Activated T-cell treated with anti-CD3 and anti-CD28 coated beads, Interleukin-2, amount 50 U/mL, for 72 hours (primary cell): ENCODE results near the gene ERCC6L. TPM values are rescaled to one million over a fixed set of nuclear protein-coding genes. Genes with fewer than 3 reads are reported as not detected.
"Not testable (repeated sequence)": the region's sequence is repeated elsewhere in the genome, so short reads cannot be mapped to it uniquely, and the experiment has no call there.

Source experiments
- ATAC-seq, 2 donors: fragments of 150-1000 bp; cut with Tn5 transposase; replicated peaks in 1 of 2; 2 replicates each; pipeline ENCODE4 v1.10.0; 2021; ENCODE audit warnings: moderate library complexity in 2 of 2, mild to moderate bottlenecking in 1 of 2
- DNase-seq, 2 donors: peaks; one replicate each; pipeline ENCODE4 v3.0.0; 2021 to 2022; ENCODE audit warnings: mixed read lengths in 1 of 2
- H3K27ac Mint-ChIP-seq: one replicate; pipeline ENCODE4 v1.8.0; 2022; ENCODE audit warnings: mild to moderate bottlenecking, moderate library complexity, mixed read lengths
- H3K27me3 Mint-ChIP-seq: one replicate; pipeline ENCODE4 v1.8.0; 2022; ENCODE audit warnings: low read depth, mixed read lengths
- H3K36me3 Mint-ChIP-seq, 2 donors: one replicate each; pipeline ENCODE4 v1.8.0; 2022; ENCODE audit warnings: mixed read lengths in 2 of 2, mild to moderate bottlenecking in 1 of 2; ENCODE audit not compliant: insufficient read depth in 2 of 2
- H3K4me1 Mint-ChIP-seq: one replicate; pipeline ENCODE4 v1.8.0; 2022; ENCODE audit warnings: low read depth, mixed read lengths
- H3K4me3 Mint-ChIP-seq, 2 donors: one replicate each; pipeline ENCODE4 v1.8.0; 2022; ENCODE audit warnings: mild to moderate bottlenecking in 2 of 2, mixed read lengths in 2 of 2, moderate library complexity in 2 of 2
- H3K9me3 Mint-ChIP-seq, 2 donors: one replicate each; pipeline ENCODE4 v1.8.0; 2022; ENCODE audit warnings: mixed read lengths in 2 of 2
- total RNA-seq, 2 donors: library from RNA; stranded (reverse); gene quantifications; one replicate each; pipeline ENCODE4 v1.2.3, GENCODE V29; 2022

Gene ERCC6L
- total RNA-seq, 2 donors from 2014 or later: 5.4 to 6.5 TPM

GRCh38 chrX:72238183-72238582 lies 644 bp downstream of the ERCC6L start:
- Mint-ChIP-seq H3K27me3 (peaks cover 10% of the 10 kb centered on the region), H3K27ac (peak overlapping the region; percentile 79), H3K4me3 (peak overlapping the region; percentile 87), H3K4me1 (peaks cover 18% of the 10 kb centered on the region), H3K9me3 (no peaks in the 10 kb centered on the region), H3K36me3 (peaks cover 0 to 4% of the 10 kb centered on the region in 2 donors)
- DNase-seq (no peak), ATAC-seq (no peak)

GRCh38 chrX:72236841-72237240 lies 2.0 kb downstream of the ERCC6L start:
- H3K36me3 Mint-ChIP-seq: peaks cover 0 to 4% of the 10 kb centered on the region in 2 donors
- peaks cover 15% of the 10 kb centered on the region for H3K4me1 Mint-ChIP-seq
- no peak for ATAC-seq
- no peak overlapping the region for H3K27ac Mint-ChIP-seq
- H3K4me3 Mint-ChIP-seq: peak overlapping the region in 1 of 2 donors; percentile 49
- DNase-seq: no peak
- no peaks in the 10 kb centered on the region for H3K9me3 Mint-ChIP-seq
- peaks cover 10% of the 10 kb centered on the region for H3K27me3 Mint-ChIP-seq

GRCh38 chrX:72230290-72230689 lies 8.5 kb downstream of the ERCC6L start:
- ATAC-seq: no peak
- H3K27ac Mint-ChIP-seq: no peak overlapping the region
- no peak for DNase-seq
- no peaks in the 10 kb centered on the region for H3K9me3 Mint-ChIP-seq
- H3K27me3 Mint-ChIP-seq: peaks cover 13% of the 10 kb centered on the region
- H3K4me3 Mint-ChIP-seq: no peak overlapping the region
- H3K4me1 Mint-ChIP-seq: no peaks in the 10 kb centered on the region
- H3K36me3 Mint-ChIP-seq: no peaks in the 10 kb centered on the region

GRCh38 chrX:72220375-72220774 lies 18.5 kb downstream of the ERCC6L start:
- H3K4me3 Mint-ChIP-seq, H3K4me1 Mint-ChIP-seq, DNase-seq, H3K9me3 Mint-ChIP-seq, H3K27me3 Mint-ChIP-seq, ATAC-seq, H3K27ac Mint-ChIP-seq, H3K36me3 Mint-ChIP-seq: not testable (repeated sequence)

- ATAC-seq: no peak
- Mint-ChIP-seq H3K36me3 (peaks cover 0 to 2% of the 10 kb centered on the region in 2 donors), H3K4me3 (no peak overlapping the region), H3K4me1 (no peaks in the 10 kb centered on the region), H3K9me3 (no peaks in the 10 kb centered on the region), H3K27ac (no peak overlapping the region), H3K27me3 (no peaks in the 10 kb centered on the region)
- DNase-seq: no peak
These were observed 21.9 kb downstream of the ERCC6L start for GRCh38 chrX:72216973-72217372.

- no peak for ATAC-seq
These were observed 30.6 kb downstream of the ERCC6L start for GRCh38 chrX:72208126-72208800.

GRCh38 chrX:72207366-72207765 lies 31.5 kb downstream of the ERCC6L start:
- H3K27me3 Mint-ChIP-seq: peaks cover 5% of the 10 kb centered on the region
- H3K4me1 Mint-ChIP-seq: no peaks in the 10 kb centered on the region
- no peak overlapping the region for H3K4me3 Mint-ChIP-seq
- peaks cover 0 to 5% of the 10 kb centered on the region in 2 donors for H3K36me3 Mint-ChIP-seq
- no peaks in the 10 kb centered on the region for H3K9me3 Mint-ChIP-seq
- ATAC-seq (no peak), DNase-seq (no peak)
- no peak overlapping the region for H3K27ac Mint-ChIP-seq

More at GRCh38 chrX:72208126-72208800, 30.6 kb downstream of the ERCC6L start:
- no peak for DNase-seq
- H3K36me3 Mint-ChIP-seq: peaks cover 0 to 5% of the 10 kb centered on the region in 2 donors
- H3K9me3 Mint-ChIP-seq: no peaks in the 10 kb centered on the region
- H3K4me3 Mint-ChIP-seq: no peak overlapping the region
- no peak overlapping the region for H3K27ac Mint-ChIP-seq
- no peaks in the 10 kb centered on the region for H3K4me1 Mint-ChIP-seq
- peaks cover 5% of the 10 kb centered on the region for H3K27me3 Mint-ChIP-seq

GRCh38 chrX:72205706-72206105 lies 33.1 kb downstream of the ERCC6L start:
- H3K36me3 Mint-ChIP-seq: peaks cover 0 to 5% of the 10 kb centered on the region in 2 donors
- no peak for ATAC-seq
- DNase-seq: no peak
- H3K4me3 Mint-ChIP-seq: no peak overlapping the region
- H3K4me1 Mint-ChIP-seq: no peaks in the 10 kb centered on the region
- H3K27ac Mint-ChIP-seq: no peak overlapping the region
- no peaks in the 10 kb centered on the region for H3K9me3 Mint-ChIP-seq
- peaks cover 5% of the 10 kb centered on the region for H3K27me3 Mint-ChIP-seq

GRCh38 chrX:72203421-72203820 lies 35.4 kb downstream of the ERCC6L start:
- no peaks in the 10 kb centered on the region for H3K9me3 Mint-ChIP-seq
- H3K27ac Mint-ChIP-seq: no peak overlapping the region
- no peaks in the 10 kb centered on the region for H3K4me1 Mint-ChIP-seq
- peaks cover 0 to 3% of the 10 kb centered on the region in 2 donors for H3K36me3 Mint-ChIP-seq
- H3K27me3 Mint-ChIP-seq: peaks cover 5% of the 10 kb centered on the region
- H3K4me3 Mint-ChIP-seq: no peak overlapping the region
- ATAC-seq: peak; percentile 34 to 73
- no peak for DNase-seq

- no peak for ATAC-seq
- Mint-ChIP-seq H3K27ac (no peak overlapping the region), H3K27me3 (peaks cover 5% of the 10 kb centered on the region), H3K36me3 (peaks cover 0 to 3% of the 10 kb centered on the region in 2 donors), H3K4me3 (no peak overlapping the region), H3K9me3 (no peaks in the 10 kb centered on the region), H3K4me1 (no peaks in the 10 kb centered on the region)
- no peak for DNase-seq
These were observed 35.9 kb downstream of the ERCC6L start for GRCh38 chrX:72202792-72203401.

GRCh38 chrX:72201836-72202536 lies 36.8 kb downstream of the ERCC6L start:
- DNase-seq (no peak), ATAC-seq (no peak)
- Mint-ChIP-seq H3K4me3 (no peak overlapping the region), H3K27ac (no peak overlapping the region), H3K9me3 (no peaks in the 10 kb centered on the region), H3K4me1 (no peaks in the 10 kb centered on the region), H3K36me3 (peaks cover 0 to 3% of the 10 kb centered on the region in 2 donors), H3K27me3 (peaks cover 5% of the 10 kb centered on the region)

GRCh38 chrX:72182924-72183323 lies 55.9 kb downstream of the ERCC6L start:
- H3K27ac Mint-ChIP-seq: no peak overlapping the region
- H3K4me1 Mint-ChIP-seq: peaks cover 15% of the 10 kb centered on the region
- H3K27me3 Mint-ChIP-seq: peaks cover 5% of the 10 kb centered on the region
- no peak overlapping the region for H3K4me3 Mint-ChIP-seq
- no peaks in the 10 kb centered on the region for H3K36me3 Mint-ChIP-seq
- ATAC-seq (no peak), DNase-seq (no peak)
- H3K9me3 Mint-ChIP-seq: no peaks in the 10 kb centered on the region
